WTC11 (cell line): Measurements from ENCODE around the gene MAML3. TPM values are rescaled to one million over a fixed set of nuclear protein-coding genes. Genes with fewer than 3 reads are reported as not detected.

Experiments
- ATAC-seq: fragments of 200-7000 bp; cut with Tn5 transposase; 2 replicates; pipeline ENCODE4 v1.10.0; 2021; ENCODE audit warnings: mild to moderate bottlenecking, moderate library complexity
- CTCF ChIA-PET: fragments of 300-600 bp; sonication (Branson Sonifier 250); formaldehyde crosslinking; loops from one replicate; lab custom pipeline; 2021; ENCODE audit warnings: antibody characterized with exemption; lab: Charles Lee
- POLR2A ChIA-PET: fragments of 350-600 bp; sonication (Branson Sonifier 250); formaldehyde crosslinking; loops from one replicate; lab custom pipeline; 2021; ENCODE audit warnings: antibody characterized with exemption; lab: Charles Lee
- DNase-seq: peaks from one replicate; pipeline ENCODE4 v3.0.0; 2021; ENCODE audit warnings: low spot score
- H3K27ac Mint-ChIP-seq: 2 replicates; pipeline ENCODE4 v1.8.0; 2021; ENCODE audit warnings: mixed read lengths
- H3K27me3 Mint-ChIP-seq: 2 replicates; pipeline ENCODE4 v1.8.0; 2021; ENCODE audit warnings: low read depth, mild to moderate bottlenecking, moderate library complexity, mixed read lengths
- H3K36me3 Mint-ChIP-seq: 2 replicates; pipeline ENCODE4 v1.8.0; 2021; ENCODE audit warnings: mixed read lengths
- H3K4me1 Mint-ChIP-seq: 2 replicates; pipeline ENCODE4 v1.8.0; 2022; ENCODE audit warnings: mixed read lengths
- H3K4me3 Mint-ChIP-seq: 2 replicates; pipeline ENCODE4 v1.8.0; 2021; ENCODE audit warnings: mild to moderate bottlenecking, moderate library complexity, mixed read lengths
- H3K9me3 Mint-ChIP-seq: 2 replicates; pipeline ENCODE4 v1.8.0; 2021; ENCODE audit warnings: mixed read lengths
- ATF1 ChIP-seq: sonication (generic); formaldehyde crosslinking; IDR thresholded peaks from 2 replicates; pipeline ENCODE4 v1.8.1; 2023; ENCODE audit warnings: mild to moderate bottlenecking, moderate library complexity, missing genetic modification reagents
- EMX1 ChIP-seq: fragments of 250-450 bp; sonication (Bioruptor Pico); IDR thresholded peaks from 2 replicates; pipeline ENCODE4 v1.8.0; 2021; ENCODE audit warnings: mild to moderate bottlenecking
- FOXP4 ChIP-seq: sonication (generic); formaldehyde crosslinking; IDR thresholded peaks from 2 replicates; pipeline ENCODE4 v1.8.0; 2022; ENCODE audit warnings: mild to moderate bottlenecking, missing genetic modification reagents
- GTF2I ChIP-seq: fragments of 250-450 bp; sonication (Bioruptor Pico); conservative IDR thresholded peaks from 2 replicates; pipeline ENCODE4 v1.4.0; 2021; ENCODE audit warnings: mild to moderate bottlenecking
- HMGXB4 ChIP-seq: sonication (generic); formaldehyde crosslinking; IDR thresholded peaks from 2 replicates; pipeline ENCODE4 v1.8.1; 2023; ENCODE audit warnings: mild to moderate bottlenecking, moderate library complexity, missing genetic modification reagents
- IRF1 ChIP-seq: sonication (generic); formaldehyde crosslinking; IDR thresholded peaks from 2 replicates; pipeline ENCODE4 v1.8.0; 2023; ENCODE audit warnings: missing genetic modification reagents
- JAZF1 ChIP-seq: fragments of 250-450 bp; sonication (Bioruptor Pico); IDR thresholded peaks from 2 replicates; pipeline ENCODE4 v1.9.0; 2021; ENCODE audit warnings: moderate library complexity, mild to moderate bottlenecking, inconsistent platforms
- MAX ChIP-seq: sonication (generic); formaldehyde crosslinking; IDR thresholded peaks from 2 replicates; pipeline ENCODE4 v1.8.0; 2022; ENCODE audit warnings: mild to moderate bottlenecking, missing genetic modification reagents
- MXD4 ChIP-seq: fragments of 250-450 bp; sonication (Bioruptor Pico); IDR thresholded peaks from 2 replicates; pipeline ENCODE4 v1.8.0; 2021; ENCODE audit warnings: mild to moderate bottlenecking, moderate library complexity, borderline replicate concordance
- NR3C1 ChIP-seq: sonication (generic); formaldehyde crosslinking; conservative IDR thresholded peaks from 2 replicates; pipeline ENCODE4 v1.8.1; 2023; ENCODE audit warnings: low read depth, mild to moderate bottlenecking, missing genetic modification reagents
- PRDM15 ChIP-seq: sonication (generic); formaldehyde crosslinking; IDR thresholded peaks from 2 replicates; pipeline ENCODE4 v1.8.0; 2022; ENCODE audit warnings: missing genetic modification reagents
- PRRX2 ChIP-seq: fragments of 250-450 bp; sonication (Bioruptor Pico); IDR thresholded peaks from 2 replicates; pipeline ENCODE4 v1.8.0; 2021; ENCODE audit warnings: mild to moderate bottlenecking
- RORB ChIP-seq: fragments of 250-450 bp; sonication (Bioruptor Pico); IDR thresholded peaks from 2 replicates; pipeline ENCODE4 v1.9.0; 2021; ENCODE audit warnings: mild to moderate bottlenecking
- SMAD3 ChIP-seq: sonication (generic); formaldehyde crosslinking; IDR thresholded peaks from 2 replicates; pipeline ENCODE4 v1.8.0; 2022; ENCODE audit warnings: missing genetic modification reagents, mild to moderate bottlenecking, borderline replicate concordance
- SOX15 ChIP-seq: fragments of 250-450 bp; sonication (Bioruptor Pico); IDR thresholded peaks from 2 replicates; pipeline ENCODE4 v1.9.0; 2021; ENCODE audit warnings: mild to moderate bottlenecking
- SP1 ChIP-seq: sonication (generic); formaldehyde crosslinking; conservative IDR thresholded peaks from 2 replicates; pipeline ENCODE4 v1.8.1; 2022; ENCODE audit warnings: missing genetic modification reagents
- STAT6 ChIP-seq: sonication (generic); formaldehyde crosslinking; conservative IDR thresholded peaks from 2 replicates; pipeline ENCODE4 v1.8.1; 2023; ENCODE audit warnings: mild to moderate bottlenecking, low read depth, missing genetic modification reagents, moderate library complexity
- TCF7 ChIP-seq: sonication (generic); formaldehyde crosslinking; IDR thresholded peaks from 2 replicates; pipeline ENCODE4 v1.8.0; 2022; ENCODE audit warnings: mild to moderate bottlenecking, low read depth, missing genetic modification reagents, moderate library complexity
- TEAD1 ChIP-seq: sonication (generic); formaldehyde crosslinking; IDR thresholded peaks from 2 replicates; pipeline ENCODE4 v1.8.0; 2022; ENCODE audit warnings: mild to moderate bottlenecking, missing genetic modification reagents
- TEAD4 ChIP-seq: sonication (generic); formaldehyde crosslinking; IDR thresholded peaks from 2 replicates; pipeline ENCODE4 v1.8.0; 2022; ENCODE audit warnings: mild to moderate bottlenecking, missing genetic modification reagents
- ZNF232 ChIP-seq: sonication (generic); formaldehyde crosslinking; IDR thresholded peaks from 2 replicates; pipeline ENCODE4 v1.8.0; 2022; ENCODE audit warnings: mild to moderate bottlenecking, missing genetic modification reagents
- ZNF317 ChIP-seq: sonication (generic); formaldehyde crosslinking; IDR thresholded peaks from 2 replicates; pipeline ENCODE4 v1.8.1; 2023; ENCODE audit warnings: low read depth, mild to moderate bottlenecking, moderate library complexity, missing genetic modification reagents, borderline replicate concordance
- ZNF423 ChIP-seq: fragments of 250-450 bp; sonication (Bioruptor Pico); IDR thresholded peaks from 2 replicates; pipeline ENCODE4 v2.1.2; 2022; ENCODE audit warnings: mild to moderate bottlenecking, moderate library complexity
- ZNF512 ChIP-seq: sonication (generic); formaldehyde crosslinking; IDR thresholded peaks from 2 replicates; pipeline ENCODE4 v1.8.1; 2022; ENCODE audit warnings: missing genetic modification reagents, borderline replicate concordance
- total RNA-seq: library from RNA; stranded (reverse); gene quantifications from 3 replicates; pipeline ENCODE4 v1.2.3, GENCODE V29; 2021

Gene MAML3
- total RNA-seq, 1 experiment from 2014 or later, result 7.4 TPM

- ChIA-PET POLR2A (no interaction called here), CTCF (no interaction called here)
- Mint-ChIP-seq H3K27ac (no peak overlapping the region), H3K9me3 (no peaks in the 10 kb centered on the region), H3K27me3 (no peaks in the 10 kb centered on the region), H3K4me1 (peaks cover 68% of the 10 kb centered on the region), H3K36me3 (no peaks in the 10 kb centered on the region), H3K4me3 (no peak overlapping the region)
- ATAC-seq (no peak), DNase-seq (no peak)
- no peak for TF ChIP-seq ZNF232
- no peak for TF ChIP-seq ZNF512
- no peak for TF ChIP-seq PRRX2 (CRISPR knock-in tag)
- no peak for TF ChIP-seq TEAD1
- no peak for TF ChIP-seq PRDM15
- TF ChIP-seq SOX15 (CRISPR knock-in tag), result no peak
- TF ChIP-seq RORB (CRISPR knock-in tag), result no peak
- no peak for TF ChIP-seq ZNF317 (CRISPR knock-in tag)
- no peak for TF ChIP-seq FOXP4
- no peak for TF ChIP-seq EMX1 (CRISPR knock-in tag)
- no peak for TF ChIP-seq IRF1
- TF ChIP-seq TCF7 (CRISPR knock-in tag), result no peak
- TF ChIP-seq MAX, result no peak
- no peak for TF ChIP-seq TEAD4 (CRISPR knock-in tag)
- no peak for TF ChIP-seq ZNF423 (CRISPR knock-in tag)
- TF ChIP-seq SP1, result no peak
Observed at GRCh38 chr4:139916041-139916440, 237.9 kb downstream of the MAML3 start.

- ChIA-PET POLR2A (no interaction called here), CTCF (no interaction called here)
- Mint-ChIP-seq H3K4me3 (no peak overlapping the region), H3K9me3 (no peaks in the 10 kb centered on the region), H3K27me3 (no peaks in the 10 kb centered on the region), H3K36me3 (no peaks in the 10 kb centered on the region), H3K27ac (no peak overlapping the region), H3K4me1 (peaks cover 58% of the 10 kb centered on the region)
- DNase-seq, result no peak
- ATAC-seq, result no peak
- TF ChIP-seq NR3C1 (CRISPR knock-in tag), result no peak
- TF ChIP-seq SMAD3, result no peak
- TF ChIP-seq HMGXB4 (CRISPR knock-in tag), result no peak
- no peak for TF ChIP-seq MXD4 (CRISPR knock-in tag)
- TF ChIP-seq STAT6 (CRISPR knock-in tag), result no peak
- TF ChIP-seq JAZF1 (CRISPR knock-in tag), result no peak
- no peak for TF ChIP-seq ATF1 (CRISPR knock-in tag)
- no peak for TF ChIP-seq GTF2I
- no peak for TF ChIP-seq MAX
Observed at GRCh38 chr4:139915037-139915436, 238.9 kb downstream of the MAML3 start.
